H1 (cell line): Measurements from ENCODE around the gene COL9A2. TPM values are rescaled to one million over a fixed set of nuclear protein-coding genes. Genes with fewer than 3 reads are reported as not detected.

ENCODE experiments used
- CBX8 ChIP-seq: fragments of 300-800, 300-1000 bp; sonication (generic); IDR thresholded peaks from 2 replicates; pipeline ENCODE4 v1.7.1; 2016; ENCODE audit warnings: low read depth, low read length, borderline replicate concordance
- TEAD4 ChIP-seq: IDR thresholded peaks from 2 replicates; pipeline ENCODE4 v1.6.1; 2012; ENCODE audit warnings: low read depth, low read length, inconsistent platforms, mixed read lengths
- polyA plus RNA-seq, 7 experiments: library from polyadenylated mRNA; depleted of rRNA in 3 of 7; stranded (reverse) in 5 of 7; unstranded in 2 of 7; fragments of >200 nt in 5 of 7; fragments of 200-250 nt in 2 of 7; gene quantifications; 1 replicate in 5 of 7; 2 replicates in 1 of 7; 4 replicates in 1 of 7; pipeline versions ENCODE4 v1.2.1 to v1.2.3, GENCODE V29; 2011 to 2013; ENCODE audit warnings: missing spikeins in 2 of 7, mixed read lengths in 2 of 7
- total RNA-seq: library from RNA; stranded (reverse); fragmentation: NEBNext Ultra II Directional; extraction: Animal tissue kit (Norgen Biotek cat#: 25700); gene quantifications from 2 replicates; pipeline ENCODE4 v1.2.1, GENCODE V29; 2021

Gene COL9A2
- total and polyA plus RNA-seq, 2 of the 8 experiments (the other 6 are each of a cell fraction or from before 2014, with no cell fraction given) = 3.2 to 3.3 TPM

GRCh38 chr1:40273547-40274166, 43.4 kb downstream of the COL9A2 start (continued):
- TF ChIP-seq CBX8 = no peak
- TF ChIP-seq TEAD4 = no peak
- TF ChIP-seq, all 59 proteins: peak for 0
